ENCODE measurements around the gene TIMM10.

The TIMM10 gene

GRCh38 chr11:57493507-57494503, 36.7 kb downstream of the TIMM10 start:
- no peaks in the 10 kb centered on the region for H3K9me3 Mint-ChIP-seq
- H3K27ac Mint-ChIP-seq, result no peak overlapping the region
- no peak overlapping the region for H3K4me3 Mint-ChIP-seq
- H3K4me1 Mint-ChIP-seq (ENCODE audit: low read depth in 2 of 2), result peaks cover 0 to 4% of the 10 kb centered on the region in 2 donors
- ATAC-seq (replicated peaks), result peak; percentile 92
- peaks cover 14% of the 10 kb centered on the region for H3K36me3 Mint-ChIP-seq (ENCODE audit: insufficient read depth)
- peaks cover 0 to 5% of the 10 kb centered on the region in 2 donors for H3K27me3 Mint-ChIP-seq
- DNase-seq, result peak; percentile 70 to 73 (median 71)

DNA sequence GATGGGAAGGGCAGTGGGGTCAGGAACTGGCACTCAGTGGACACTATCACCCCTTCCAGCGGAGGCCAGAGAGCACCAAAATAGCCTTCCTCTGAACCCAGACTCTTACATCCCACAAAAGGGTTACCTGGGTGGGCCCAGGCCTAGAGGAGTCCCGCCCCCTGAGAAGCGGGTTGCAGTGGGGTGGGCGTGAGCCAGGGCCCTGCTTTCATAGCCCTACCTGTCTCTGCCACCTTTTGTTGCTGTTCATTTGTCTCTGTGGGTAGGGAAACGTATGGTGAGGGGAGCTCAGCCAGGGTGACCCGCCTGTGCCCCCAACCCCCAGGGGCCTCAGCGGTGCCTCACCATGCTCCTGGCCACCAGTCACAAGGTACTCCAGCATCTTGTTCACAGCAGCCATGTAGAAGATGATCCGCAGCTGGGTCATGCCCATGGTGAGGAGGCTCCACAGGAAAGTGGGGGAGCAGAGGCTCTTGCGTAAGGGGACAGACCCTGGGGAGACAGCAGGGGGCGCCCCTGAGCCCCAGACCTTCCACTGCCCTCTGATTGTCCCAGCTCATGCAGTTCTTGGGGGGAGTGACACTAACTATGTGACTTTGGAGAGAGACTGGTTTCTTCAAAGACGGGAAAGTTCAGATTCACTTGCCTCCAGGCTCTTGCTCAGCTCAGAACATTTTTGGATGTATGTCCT, 39.0 kb downstream of the TIMM10 start:
- peaks cover 0 to 4% of the 10 kb centered on the region in 2 donors for H3K4me1 Mint-ChIP-seq (ENCODE audit: low read depth in 2 of 2)
- DNase-seq, result peak; percentile 29 to 43 (median 37)
- H3K36me3 Mint-ChIP-seq (ENCODE audit: insufficient read depth), result peaks cover 14% of the 10 kb centered on the region
- peak; percentile 60 for ATAC-seq (replicated peaks)
- H3K4me3 Mint-ChIP-seq, result no peak overlapping the region
- H3K27me3 Mint-ChIP-seq, result peaks cover 0 to 15% of the 10 kb centered on the region in 2 donors
- H3K9me3 Mint-ChIP-seq, result no peaks in the 10 kb centered on the region
- no peak overlapping the region for H3K27ac Mint-ChIP-seq

GRCh38 chr11:57490456-57491248, 39.9 kb downstream of the TIMM10 start:
- Mint-ChIP-seq H3K4me1 (ENCODE audit: low read depth in 2 of 2) (peaks cover 0 to 4% of the 10 kb centered on the region in 2 donors), H3K27ac (no peak overlapping the region), H3K36me3 (ENCODE audit: insufficient read depth) (peaks cover 14% of the 10 kb centered on the region), H3K27me3 (peaks cover 0 to 19% of the 10 kb centered on the region in 2 donors), H3K4me3 (no peak overlapping the region), H3K9me3 (no peaks in the 10 kb centered on the region)
- DNase-seq (no peak), ATAC-seq (replicated peaks) (no peak)

- H3K36me3 Mint-ChIP-seq (ENCODE audit: insufficient read depth), result peaks cover 13% of the 10 kb centered on the region
- no peak overlapping the region for H3K4me3 Mint-ChIP-seq
- H3K4me1 Mint-ChIP-seq (ENCODE audit: low read depth in 2 of 2), result no peaks in the 10 kb centered on the region
- no peaks in the 10 kb centered on the region for H3K9me3 Mint-ChIP-seq
- ATAC-seq (replicated peaks) (no peak), DNase-seq (no peak)
- H3K27ac Mint-ChIP-seq, result no peak overlapping the region
- H3K27me3 Mint-ChIP-seq, result peaks cover 0 to 35% of the 10 kb centered on the region in 2 donors
Measured at GRCh38 chr11:57487920-57488659, 42.5 kb downstream of the TIMM10 start.

GRCh38 chr11:57487021-57487778, 43.4 kb downstream of the TIMM10 start:
- Mint-ChIP-seq H3K4me3 (no peak overlapping the region), H3K36me3 (ENCODE audit: insufficient read depth) (peaks cover 13% of the 10 kb centered on the region), H3K27me3 (peaks cover 0 to 37% of the 10 kb centered on the region in 2 donors), H3K4me1 (ENCODE audit: low read depth in 2 of 2) (no peaks in the 10 kb centered on the region), H3K27ac (no peak overlapping the region), H3K9me3 (no peaks in the 10 kb centered on the region)
- DNase-seq (no peak), ATAC-seq (replicated peaks) (no peak)

GRCh38 chr11:57485217-57485990, 45.1 kb downstream of the TIMM10 start:
- Mint-ChIP-seq H3K27me3 (peaks cover 0 to 45% of the 10 kb centered on the region in 2 donors), H3K9me3 (no peaks in the 10 kb centered on the region), H3K4me3 (no peak overlapping the region), H3K36me3 (ENCODE audit: insufficient read depth) (peaks cover 15% of the 10 kb centered on the region), H3K4me1 (ENCODE audit: low read depth in 2 of 2) (peaks cover 1 to 4% of the 10 kb centered on the region in 2 donors), H3K27ac (peak overlapping the region in 1 of 2 donors; percentile 8)
- DNase-seq (no peak), ATAC-seq (replicated peaks) (no peak)

DNA sequence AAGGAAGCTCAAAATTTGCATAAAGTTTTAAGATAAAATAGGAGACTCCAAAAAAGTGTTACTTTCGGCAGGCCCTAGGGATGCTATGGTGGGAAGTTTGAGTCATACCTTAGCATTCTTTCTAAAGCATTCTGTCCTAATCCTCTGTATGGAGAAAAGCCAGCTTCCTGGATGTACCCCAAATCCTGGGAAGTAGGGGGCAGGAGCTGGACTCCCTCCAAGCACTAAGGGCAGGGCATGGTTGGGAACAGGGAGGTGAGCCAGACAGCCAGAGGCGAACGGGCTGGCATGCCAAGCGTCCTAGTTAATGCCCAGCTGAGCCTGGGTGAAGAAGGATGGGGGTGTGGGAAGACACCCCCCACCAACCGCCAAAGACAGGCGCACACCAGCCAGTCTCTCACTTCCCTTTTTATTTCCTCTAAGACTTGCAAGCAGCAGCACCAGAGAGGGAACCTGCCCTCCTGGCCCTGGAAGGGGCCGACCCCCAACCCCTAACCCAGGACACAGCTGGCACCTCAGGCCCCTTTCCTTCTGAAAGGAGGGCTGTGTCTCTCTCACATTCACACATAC, 46.3 kb downstream of the TIMM10 start:
- H3K4me3 Mint-ChIP-seq, result no peak overlapping the region
- peaks cover 7 to 14% of the 10 kb centered on the region in 2 donors for H3K4me1 Mint-ChIP-seq (ENCODE audit: low read depth in 2 of 2)
- ATAC-seq (replicated peaks) (no peak), DNase-seq (no peak)
- no peaks in the 10 kb centered on the region for H3K9me3 Mint-ChIP-seq
- peaks cover 15% of the 10 kb centered on the region for H3K36me3 Mint-ChIP-seq (ENCODE audit: insufficient read depth)
- H3K27ac Mint-ChIP-seq, result no peak overlapping the region
- peaks cover 0 to 45% of the 10 kb centered on the region in 2 donors for H3K27me3 Mint-ChIP-seq

GRCh38 chr11:57483562-57483918, 47.0 kb downstream of the TIMM10 start:
- ATAC-seq (replicated peaks), result no peak
- Mint-ChIP-seq H3K4me1 (ENCODE audit: low read depth in 2 of 2) (peaks cover 7 to 14% of the 10 kb centered on the region in 2 donors), H3K36me3 (ENCODE audit: insufficient read depth) (peaks cover 12% of the 10 kb centered on the region), H3K27ac (no peak overlapping the region), H3K27me3 (peaks cover 0 to 38% of the 10 kb centered on the region in 2 donors), H3K9me3 (no peaks in the 10 kb centered on the region), H3K4me3 (no peak overlapping the region)
- DNase-seq, result no peak

GRCh38 chr11:57482782-57483561, 47.6 kb downstream of the TIMM10 start:
- ATAC-seq (replicated peaks), result peak; percentile 72
- Mint-ChIP-seq H3K4me3 (peak overlapping the region in 1 of 2 donors; percentile 30), H3K9me3 (no peaks in the 10 kb centered on the region), H3K27ac (no peak overlapping the region), H3K36me3 (ENCODE audit: insufficient read depth) (peaks cover 12% of the 10 kb centered on the region), H3K4me1 (ENCODE audit: low read depth in 2 of 2) (peaks cover 7 to 18% of the 10 kb centered on the region in 2 donors), H3K27me3 (peaks cover 0 to 32% of the 10 kb centered on the region in 2 donors)
- DNase-seq, result peak; percentile 43 to 57 (median 46)

DNA sequence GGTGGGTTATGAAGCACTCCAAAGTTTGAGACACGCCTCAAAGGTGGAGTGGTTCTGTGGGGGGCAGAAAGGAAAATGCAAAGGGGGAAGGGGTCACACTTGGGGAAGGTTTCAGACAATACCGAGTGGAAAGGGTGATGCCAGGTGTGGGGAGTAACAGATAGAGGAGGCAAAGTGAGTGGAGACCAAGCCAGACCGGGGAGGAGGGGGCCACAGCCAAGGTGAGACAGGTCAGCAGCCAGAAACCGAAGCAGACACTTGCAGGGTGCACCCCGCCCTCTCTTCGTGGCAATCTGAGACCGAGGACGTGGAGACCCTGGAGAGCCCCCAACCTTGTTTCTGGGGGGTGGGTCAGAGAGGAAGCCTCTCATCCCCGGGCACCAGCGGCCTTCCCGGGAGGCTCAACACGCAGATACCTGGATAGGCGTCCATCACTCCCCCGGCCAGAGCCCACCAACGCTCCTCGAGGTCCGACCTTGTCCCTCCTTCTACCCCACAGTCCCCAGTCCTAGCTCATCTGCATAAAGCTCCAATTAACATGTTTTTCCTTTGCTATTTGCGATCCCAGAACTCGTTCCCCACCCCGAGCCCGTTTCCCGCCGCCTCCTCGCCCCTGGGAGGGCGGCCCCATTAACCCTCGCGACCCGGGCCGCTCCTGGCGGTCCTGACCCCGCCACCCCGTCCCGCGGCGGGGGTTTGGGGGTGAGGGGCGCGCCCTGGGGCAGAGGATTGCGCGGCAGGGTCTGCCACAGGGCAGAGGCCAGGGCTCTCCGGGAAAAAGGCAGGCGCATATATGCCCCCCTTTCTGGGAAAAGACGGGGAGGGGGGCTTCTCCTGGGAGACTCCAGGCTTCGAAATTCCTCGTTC, 48.4 kb downstream of the TIMM10 start:
- no peak overlapping the region for H3K27ac Mint-ChIP-seq
- H3K9me3 Mint-ChIP-seq, result no peaks in the 10 kb centered on the region
- H3K4me3 Mint-ChIP-seq, result peak overlapping the region in 1 of 2 donors; percentile 37
- peaks cover 0 to 31% of the 10 kb centered on the region in 2 donors for H3K27me3 Mint-ChIP-seq
- DNase-seq (no peak), ATAC-seq (replicated peaks) (no peak)
- peaks cover 9 to 19% of the 10 kb centered on the region in 2 donors for H3K4me1 Mint-ChIP-seq (ENCODE audit: low read depth in 2 of 2)
- peaks cover 10% of the 10 kb centered on the region for H3K36me3 Mint-ChIP-seq (ENCODE audit: insufficient read depth)
